ENCODE data around the gene AMBP.

AMBP gene

GRCh38 chr9:114050646-114051045, 27.5 kb downstream of the AMBP start:
- no peak overlapping the region for H3K27ac ChIP-seq (ENCODE audit: low read length)

GRCh38 chr9:114050226-114050568, 27.9 kb downstream of the AMBP start:
- H3K36me3 ChIP-seq (replicated peaks; ENCODE audit: low read depth, low read length), result no peaks in the 10 kb centered on the region
- peaks cover 3% of the 10 kb centered on the region; the same call in 1 of the 2 replicates for H3K27me3 ChIP-seq (ENCODE audit: low read depth, low read length)
- TF ChIP-seq EZH2phosphoT487 (IDR thresholded peaks at IDR 0.05; ENCODE audit: low read depth) (no peak), CTCF (IDR thresholded peaks at IDR 0.05; ENCODE audit: low read depth, low read length) (no peak)
- no peak overlapping the region for H3K4me2 ChIP-seq (ENCODE audit: low read length)
- no peak overlapping the region for H3K9ac ChIP-seq (ENCODE audit: low read length)
- H4K20me1 ChIP-seq (ENCODE audit: insufficient read depth, low read length), result no peaks in the 10 kb centered on the region
- no peak overlapping the region for H2AFZ ChIP-seq (ENCODE audit: low read depth, low read length)
- no peak overlapping the region for H3K4me3 ChIP-seq (ENCODE audit: low read length)
- no peaks in the 10 kb centered on the region for H3K9me3 ChIP-seq (ENCODE audit: insufficient read depth, low read length)
- H3K79me2 ChIP-seq (ENCODE audit: low read length), result no peaks in the 10 kb centered on the region
- no peaks in the 10 kb centered on the region for H3K4me1 ChIP-seq (ENCODE audit: low read length)
- H3K27ac ChIP-seq (ENCODE audit: low read length), result no peak overlapping the region

More at GRCh38 chr9:114050646-114051045, 27.5 kb downstream of the AMBP start:
- Histone ChIP-seq H3K27me3 (ENCODE audit: low read depth, low read length) (peaks cover 3% of the 10 kb centered on the region; the same call in 1 of the 2 replicates), H3K9me3 (ENCODE audit: insufficient read depth, low read length) (no peaks in the 10 kb centered on the region), H2AFZ (ENCODE audit: low read depth, low read length) (no peak overlapping the region), H3K79me2 (ENCODE audit: low read length) (no peaks in the 10 kb centered on the region), H4K20me1 (ENCODE audit: insufficient read depth, low read length) (no peaks in the 10 kb centered on the region), H3K9ac (ENCODE audit: low read length) (no peak overlapping the region), H3K4me2 (ENCODE audit: low read length) (no peak overlapping the region), H3K4me3 (ENCODE audit: low read length) (no peak overlapping the region), H3K4me1 (ENCODE audit: low read length) (no peaks in the 10 kb centered on the region), H3K36me3 (replicated peaks; ENCODE audit: low read depth, low read length) (no peaks in the 10 kb centered on the region)
- TF ChIP-seq EZH2phosphoT487 (IDR thresholded peaks at IDR 0.05; ENCODE audit: low read depth) (no peak), CTCF (IDR thresholded peaks at IDR 0.05; ENCODE audit: low read depth, low read length) (no peak)

GRCh38 chr9:114049441-114050225, 28.5 kb downstream of the AMBP start:
- Histone ChIP-seq H3K9ac (ENCODE audit: low read length) (no peak overlapping the region), H4K20me1 (ENCODE audit: insufficient read depth, low read length) (no peaks in the 10 kb centered on the region), H3K4me3 (ENCODE audit: low read length) (no peak overlapping the region), H3K36me3 (replicated peaks; ENCODE audit: low read depth, low read length) (no peaks in the 10 kb centered on the region), H3K4me1 (ENCODE audit: low read length) (no peaks in the 10 kb centered on the region), H3K27ac (ENCODE audit: low read length) (no peak overlapping the region), H3K79me2 (ENCODE audit: low read length) (no peaks in the 10 kb centered on the region), H2AFZ (ENCODE audit: low read depth, low read length) (no peak overlapping the region), H3K27me3 (ENCODE audit: low read depth, low read length) (peaks cover 3% of the 10 kb centered on the region; the same call in 1 of the 2 replicates), H3K4me2 (ENCODE audit: low read length) (no peak overlapping the region), H3K9me3 (ENCODE audit: insufficient read depth, low read length) (no peaks in the 10 kb centered on the region)
- TF ChIP-seq CTCF (IDR thresholded peaks at IDR 0.05; ENCODE audit: low read depth, low read length) (no peak), EZH2phosphoT487 (IDR thresholded peaks at IDR 0.05; ENCODE audit: low read depth) (no peak)

- no peak overlapping the region for H2AFZ ChIP-seq (ENCODE audit: low read depth, low read length)
- H3K4me2 ChIP-seq (ENCODE audit: low read length), result no peak overlapping the region
- H3K4me3 ChIP-seq (ENCODE audit: low read length), result no peak overlapping the region
- H3K9me3 ChIP-seq (ENCODE audit: insufficient read depth, low read length), result no peaks in the 10 kb centered on the region
- no peak overlapping the region for H3K27ac ChIP-seq (ENCODE audit: low read length)
- H3K27me3 ChIP-seq (ENCODE audit: low read depth, low read length), result peaks cover 3% of the 10 kb centered on the region; the same call in 1 of the 2 replicates
- TF ChIP-seq EZH2phosphoT487 (IDR thresholded peaks at IDR 0.05; ENCODE audit: low read depth) (no peak), CTCF (IDR thresholded peaks at IDR 0.05; ENCODE audit: low read depth, low read length) (no peak)
- H3K36me3 ChIP-seq (replicated peaks; ENCODE audit: low read depth, low read length), result no peaks in the 10 kb centered on the region
- H4K20me1 ChIP-seq (ENCODE audit: insufficient read depth, low read length), result no peaks in the 10 kb centered on the region
- no peaks in the 10 kb centered on the region for H3K79me2 ChIP-seq (ENCODE audit: low read length)
- H3K9ac ChIP-seq (ENCODE audit: low read length), result no peak overlapping the region
- no peaks in the 10 kb centered on the region for H3K4me1 ChIP-seq (ENCODE audit: low read length)
Measured at GRCh38 chr9:114048533-114049415, 29.3 kb downstream of the AMBP start.
